Activated CD4-positive, alpha-beta memory T cell treated with anti-CD3 and anti-CD28 coated beads, Interleukin-2, amount 10 ng/mL, durations not matched to agents 7 days and 5 days (primary cell): ENCODE measurements around the gene CTTN. TPM values are rescaled to one million over a fixed set of nuclear protein-coding genes. Genes with fewer than 3 reads are reported as not detected.
"Not testable (repeated sequence)": the region's sequence is repeated elsewhere in the genome, so short reads cannot be mapped to it uniquely, and the experiment has no call there.

Experiments used
- CTCF ChIA-PET: fragments of 350-600 bp; sonication (Branson Sonifier 250); formaldehyde crosslinking; loops from one replicate; lab custom pipeline; 2021; ENCODE audit warnings: antibody characterized with exemption, inconsistent platforms; lab: Charles Lee
- POLR2A ChIA-PET: fragments of 350-600 bp; sonication (Branson Sonifier 250); formaldehyde crosslinking; loops from one replicate; lab custom pipeline; 2021; ENCODE audit warnings: antibody characterized with exemption; lab: Charles Lee
- DNase-seq: peaks from one replicate; pipeline ENCODE4 v3.0.0-alpha.2; 2020
- H3K27ac Mint-ChIP-seq: one replicate; pipeline ENCODE4 v1.8.0; 2021; ENCODE audit warnings: mild to moderate bottlenecking, mixed read lengths
- H3K27me3 Mint-ChIP-seq: one replicate; pipeline ENCODE4 v1.8.0; 2021; ENCODE audit warnings: mixed read lengths
- H3K36me3 Mint-ChIP-seq: one replicate; pipeline ENCODE4 v1.8.0; 2021; ENCODE audit warnings: low read depth, mixed read lengths
- H3K4me1 Mint-ChIP-seq: one replicate; pipeline ENCODE4 v1.8.0; 2021; ENCODE audit warnings: mixed read lengths
- H3K4me3 Mint-ChIP-seq: one replicate; pipeline ENCODE4 v1.8.0; 2021; ENCODE audit warnings: mild to moderate bottlenecking, mixed read lengths
- H3K9me3 Mint-ChIP-seq: one replicate; pipeline ENCODE4 v1.8.0; 2021; ENCODE audit warnings: mixed read lengths
- total RNA-seq, 2 experiments: library from RNA; stranded (reverse); gene quantifications; one replicate each; pipeline ENCODE4 v1.2.3, GENCODE V29; 2021

The CTTN gene
- total RNA-seq, 2 experiments from 2014 or later, result 1.7 to 1.9 TPM

GRCh38 chr11:70384566-70385152, 13.7 kb upstream of the CTTN start:
- no peak for DNase-seq
- H3K4me1 Mint-ChIP-seq, result no peaks in the 10 kb centered on the region
- POLR2A ChIA-PET, result no interaction called here
- H3K4me3 Mint-ChIP-seq, result no peak overlapping the region
- peaks cover 24% of the 10 kb centered on the region for H3K36me3 Mint-ChIP-seq
- no peaks in the 10 kb centered on the region for H3K9me3 Mint-ChIP-seq
- peaks cover 6% of the 10 kb centered on the region for H3K27me3 Mint-ChIP-seq
- no peak overlapping the region for H3K27ac Mint-ChIP-seq
- CTCF ChIA-PET, result no interaction called here

DNA sequence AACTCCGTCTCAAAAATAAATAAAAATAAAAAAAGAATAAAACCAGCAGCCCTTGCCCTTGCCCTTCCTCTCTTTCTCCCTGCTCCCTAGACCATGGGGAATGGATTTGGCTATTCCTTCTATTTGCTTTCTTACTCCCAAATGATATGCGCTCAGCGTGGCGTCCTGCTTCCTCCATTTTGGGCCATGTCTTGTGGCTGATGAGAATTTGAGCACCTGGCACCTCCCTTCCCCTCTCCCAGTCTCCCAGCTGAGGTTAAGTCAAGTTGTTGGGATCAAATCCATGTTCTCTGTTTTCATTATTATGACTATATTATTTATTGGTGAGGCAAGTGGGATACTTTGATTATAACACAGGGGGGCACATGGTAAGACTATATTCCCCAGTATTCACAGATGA, 10.8 kb upstream of the CTTN start:
- ChIA-PET POLR2A (no interaction called here), CTCF (no interaction called here)
- Mint-ChIP-seq H3K36me3 (peaks cover 13% of the 10 kb centered on the region), H3K4me3 (no peak overlapping the region), H3K27me3 (peaks cover 14% of the 10 kb centered on the region), H3K4me1 (no peaks in the 10 kb centered on the region), H3K27ac (no peak overlapping the region), H3K9me3 (no peaks in the 10 kb centered on the region)
- DNase-seq, result no peak

GRCh38 chr11:70389201-70389600, 9.1 kb upstream of the CTTN start:
- no peak overlapping the region for H3K4me3 Mint-ChIP-seq
- no peak for DNase-seq
- peaks cover 23% of the 10 kb centered on the region for H3K27me3 Mint-ChIP-seq
- ChIA-PET POLR2A (no interaction called here), CTCF (no interaction called here)
- H3K9me3 Mint-ChIP-seq, result no peaks in the 10 kb centered on the region
- H3K27ac Mint-ChIP-seq, result no peak overlapping the region
- peaks cover 10% of the 10 kb centered on the region for H3K36me3 Mint-ChIP-seq
- no peaks in the 10 kb centered on the region for H3K4me1 Mint-ChIP-seq

DNA sequence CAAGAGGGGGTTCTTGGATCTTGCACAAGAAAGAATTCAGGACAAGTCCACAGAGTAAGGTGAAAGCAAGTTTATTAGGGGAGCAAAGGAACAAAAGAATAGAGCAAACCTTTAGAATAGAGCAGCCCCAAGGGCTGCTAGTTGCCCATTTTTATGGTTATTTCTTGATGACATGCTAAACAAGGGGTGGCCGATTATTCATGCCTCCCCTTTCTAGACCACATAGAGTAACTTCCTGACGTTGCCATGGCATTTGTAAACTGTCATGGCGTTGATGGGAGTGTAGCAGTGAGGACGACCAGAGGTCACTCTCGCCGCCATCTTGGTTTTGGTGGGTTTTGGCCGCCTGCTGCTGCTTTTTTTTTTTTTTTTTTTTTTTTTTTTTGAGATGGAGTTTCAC, 7.4 kb upstream of the CTTN start:
- H3K27me3 Mint-ChIP-seq, result peaks cover 33% of the 10 kb centered on the region
- H3K27ac Mint-ChIP-seq, H3K9me3 Mint-ChIP-seq, H3K4me3 Mint-ChIP-seq, H3K36me3 Mint-ChIP-seq, POLR2A ChIA-PET, DNase-seq, CTCF ChIA-PET, H3K4me1 Mint-ChIP-seq: not testable (repeated sequence)

- H3K27me3 Mint-ChIP-seq, result peaks cover 44% of the 10 kb centered on the region
- no peak overlapping the region for H3K27ac Mint-ChIP-seq
- H3K4me3 Mint-ChIP-seq, result no peak overlapping the region
- no peaks in the 10 kb centered on the region for H3K36me3 Mint-ChIP-seq
- H3K9me3 Mint-ChIP-seq, result no peaks in the 10 kb centered on the region
- POLR2A ChIA-PET, result interaction anchor here (1.2 kb wide), 1 partner anchor 10 kb away, joined by 3 read pairs; no protein-coding TSS in a partner anchor
- DNase-seq, result no peak
- CTCF ChIA-PET, result no interaction called here
- peaks cover 17% of the 10 kb centered on the region for H3K4me1 Mint-ChIP-seq
These were observed 3.9 kb upstream of the CTTN start for GRCh38 chr11:70394211-70394950.

DNA sequence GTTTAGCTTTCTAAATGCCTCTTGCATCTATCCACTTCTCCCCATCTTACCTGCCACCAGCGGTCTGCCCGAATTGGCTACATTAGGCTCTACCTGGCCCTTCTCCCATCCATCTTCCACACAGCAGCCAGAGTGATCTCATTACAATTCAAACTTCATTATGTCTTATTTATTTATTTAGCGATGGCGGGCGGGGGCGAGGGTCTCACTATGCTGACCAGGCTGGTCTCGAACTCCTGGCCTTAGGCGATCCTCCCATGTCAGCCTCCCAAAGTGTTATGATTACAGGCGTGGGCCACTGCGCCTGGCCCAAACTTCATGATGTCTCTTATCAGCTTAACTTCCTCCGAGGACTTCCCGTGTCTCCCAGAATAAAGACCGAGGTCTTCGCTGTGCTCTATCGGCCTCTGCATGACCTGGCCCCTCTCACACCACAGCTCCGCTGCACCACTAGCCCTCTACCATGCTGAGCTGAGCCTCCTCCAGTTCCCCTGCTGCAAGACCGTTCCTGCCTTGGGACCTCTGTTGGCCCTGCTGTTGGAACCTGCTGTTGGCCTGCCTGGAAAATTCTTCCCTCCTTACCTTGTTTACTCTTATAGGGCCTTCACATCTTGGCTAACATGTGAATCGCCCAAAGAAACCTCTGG, 870 bp upstream of the CTTN start:
- CTCF ChIA-PET, result no interaction called here
- peaks cover 19% of the 10 kb centered on the region for H3K4me1 Mint-ChIP-seq
- no peak overlapping the region for H3K27ac Mint-ChIP-seq
- H3K27me3 Mint-ChIP-seq, result peaks cover 59% of the 10 kb centered on the region
- no peaks in the 10 kb centered on the region for H3K9me3 Mint-ChIP-seq
- DNase-seq, result no peak
- POLR2A ChIA-PET, result no interaction called here
- peak overlapping the region; percentile 66 for H3K4me3 Mint-ChIP-seq
- no peaks in the 10 kb centered on the region for H3K36me3 Mint-ChIP-seq

DNA sequence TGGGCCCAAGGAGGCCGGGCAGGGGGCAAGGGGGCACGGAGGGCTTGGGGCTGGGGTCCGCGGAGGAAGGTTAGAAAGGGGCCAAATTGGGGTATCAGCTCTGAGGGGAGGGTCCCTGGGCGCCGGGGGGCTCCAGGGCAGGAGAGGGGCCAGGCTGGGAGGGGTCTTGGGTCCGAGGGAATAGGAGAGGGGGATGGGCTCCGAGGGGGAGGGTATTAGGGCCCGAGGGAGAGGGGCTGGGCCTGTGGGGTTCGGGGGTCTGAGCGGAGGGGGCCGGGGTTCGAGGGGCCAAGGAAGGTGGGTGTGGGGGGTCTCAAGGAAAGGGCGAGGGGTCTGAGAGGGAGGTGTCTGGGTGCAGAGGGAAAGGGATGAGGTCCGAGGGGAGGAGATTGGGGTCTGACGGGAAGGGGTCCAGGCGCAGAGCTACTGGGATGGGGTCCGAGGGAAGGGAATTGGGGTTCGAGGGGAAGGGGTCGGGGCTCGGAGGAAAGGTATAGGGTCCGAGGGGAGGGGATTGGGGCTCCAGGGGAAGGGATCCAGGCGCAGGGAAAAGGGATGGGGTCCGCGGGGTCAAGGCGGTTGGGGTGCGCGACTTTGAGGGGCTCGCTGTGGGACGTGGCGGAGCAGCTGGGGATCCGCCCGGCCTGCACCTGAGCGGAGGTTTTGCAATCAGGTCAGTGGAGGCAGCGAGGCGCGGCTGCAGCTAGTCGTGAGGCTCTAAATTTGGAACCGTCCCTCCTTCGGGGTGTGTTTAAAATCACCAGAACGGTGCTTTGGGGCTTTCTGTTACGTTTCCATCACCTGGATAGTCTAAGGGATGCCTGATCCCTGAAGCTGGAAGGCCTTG, 728 bp downstream of the CTTN start:
- no peak for DNase-seq
- Mint-ChIP-seq H3K27me3 (peaks cover 59% of the 10 kb centered on the region), H3K4me3 (no peak overlapping the region), H3K36me3 (no peaks in the 10 kb centered on the region), H3K4me1 (peaks cover 21% of the 10 kb centered on the region), H3K9me3 (no peaks in the 10 kb centered on the region), H3K27ac (no peak overlapping the region)
- ChIA-PET CTCF (no interaction called here), POLR2A (interaction anchor here (0.8 to 1.1 kb wide), 2 partner anchors 34 to 129 kb away, joined by 3 to 4 read pairs; no protein-coding TSS in a partner anchor)

DNA sequence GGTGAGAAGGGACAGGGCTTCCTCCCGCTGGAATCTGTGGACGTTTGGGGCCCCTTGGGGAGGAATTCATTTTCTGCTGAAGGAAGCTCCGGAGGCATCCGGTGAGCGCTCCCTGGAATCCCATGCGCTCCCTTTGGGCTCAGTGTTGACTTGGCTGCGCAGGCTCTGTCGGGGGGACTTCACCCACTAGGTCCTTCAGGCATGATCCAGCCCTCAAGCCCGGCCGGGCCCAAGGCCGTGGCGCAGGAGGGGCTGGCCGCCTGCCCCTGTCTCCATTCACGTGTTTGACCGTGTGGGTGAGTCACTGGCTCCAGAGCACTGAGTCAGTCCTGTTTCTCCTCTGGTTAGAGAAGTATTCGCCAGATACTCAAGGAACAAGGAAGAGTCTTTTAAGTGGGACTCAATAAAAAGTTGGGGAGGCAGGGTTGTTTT, 1.4 kb downstream of the CTTN start:
- CTCF ChIA-PET, result no interaction called here
- H3K36me3 Mint-ChIP-seq, result no peaks in the 10 kb centered on the region
- peaks cover 57% of the 10 kb centered on the region for H3K27me3 Mint-ChIP-seq
- H3K4me3 Mint-ChIP-seq, result no peak overlapping the region
- no peak for DNase-seq
- POLR2A ChIA-PET, result interaction anchor here (0.8 kb wide), 1 partner anchor 130 kb away, joined by 3 read pairs; no protein-coding TSS in a partner anchor
- no peaks in the 10 kb centered on the region for H3K9me3 Mint-ChIP-seq
- H3K4me1 Mint-ChIP-seq, result peaks cover 21% of the 10 kb centered on the region
- no peak overlapping the region for H3K27ac Mint-ChIP-seq

GRCh38 chr11:70400643-70401042, 2.3 kb downstream of the CTTN start:
- CTCF ChIA-PET, result no interaction called here
- Mint-ChIP-seq H3K27me3 (peaks cover 57% of the 10 kb centered on the region), H3K27ac (no peak overlapping the region), H3K4me1 (peaks cover 21% of the 10 kb centered on the region), H3K9me3 (no peaks in the 10 kb centered on the region), H3K36me3 (no peaks in the 10 kb centered on the region), H3K4me3 (no peak overlapping the region)
- no peak for DNase-seq
- POLR2A ChIA-PET, result no interaction called here

GRCh38 chr11:70402016-70402415, 3.7 kb downstream of the CTTN start:
- no peak for DNase-seq
- ChIA-PET CTCF (no interaction called here), POLR2A (no interaction called here)
- Mint-ChIP-seq H3K9me3 (no peaks in the 10 kb centered on the region), H3K27ac (no peak overlapping the region), H3K27me3 (peaks cover 57% of the 10 kb centered on the region), H3K36me3 (no peaks in the 10 kb centered on the region), H3K4me3 (no peak overlapping the region), H3K4me1 (peaks cover 21% of the 10 kb centered on the region)

DNA sequence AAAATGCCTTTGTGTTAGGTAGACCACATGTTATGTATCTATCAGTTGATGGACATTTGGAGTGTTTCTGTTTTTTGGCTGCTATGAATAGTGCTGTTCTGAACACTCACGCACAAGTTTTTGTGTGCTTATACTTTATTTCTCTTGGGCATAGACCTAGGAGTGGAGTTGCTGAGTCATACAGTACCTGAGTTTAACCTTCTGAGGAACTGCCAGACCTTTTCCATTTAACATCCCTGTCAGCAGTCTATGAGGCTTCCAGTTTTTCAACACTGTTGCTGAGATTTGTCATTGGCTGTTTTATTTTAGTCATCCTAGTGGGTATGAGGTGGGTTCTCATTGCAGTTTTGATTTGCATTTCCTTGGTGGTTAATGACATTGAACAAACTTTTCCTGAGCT, 4.4 kb downstream of the CTTN start:
- Mint-ChIP-seq H3K9me3 (no peaks in the 10 kb centered on the region), H3K27me3 (peaks cover 57% of the 10 kb centered on the region), H3K4me3 (no peak overlapping the region), H3K36me3 (no peaks in the 10 kb centered on the region), H3K27ac (no peak overlapping the region), H3K4me1 (peaks cover 14% of the 10 kb centered on the region)
- DNase-seq, result no peak
- ChIA-PET CTCF (no interaction called here), POLR2A (no interaction called here)

DNA sequence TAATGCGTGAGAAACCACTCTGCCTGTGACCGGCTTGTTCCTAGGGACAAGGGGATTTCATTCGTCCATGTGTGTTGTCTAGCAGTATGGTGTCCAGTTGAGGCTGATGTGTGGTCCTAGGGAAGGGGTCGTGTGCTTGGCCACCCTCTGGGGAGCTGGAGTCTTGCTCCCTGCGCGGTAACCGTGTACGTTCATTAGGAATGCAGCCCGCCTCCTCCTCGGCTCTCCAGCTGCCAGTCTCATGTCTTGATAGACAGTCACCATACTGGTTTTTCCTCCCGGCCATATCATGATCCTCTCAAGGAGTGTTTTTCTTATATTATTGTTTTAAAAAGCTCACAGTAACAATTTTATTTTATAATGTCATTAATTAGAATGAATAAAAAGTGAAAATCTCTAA, 5.9 kb downstream of the CTTN start:
- no peaks in the 10 kb centered on the region for H3K36me3 Mint-ChIP-seq
- DNase-seq, result no peak
- CTCF ChIA-PET, result no interaction called here
- peaks cover 6% of the 10 kb centered on the region for H3K4me1 Mint-ChIP-seq
- H3K27me3 Mint-ChIP-seq, result peaks cover 59% of the 10 kb centered on the region
- no peaks in the 10 kb centered on the region for H3K9me3 Mint-ChIP-seq
- H3K27ac Mint-ChIP-seq, result no peak overlapping the region
- no peak overlapping the region for H3K4me3 Mint-ChIP-seq
- POLR2A ChIA-PET, result interaction anchor here (1.2 kb wide), 1 partner anchor 10 kb away, joined by 3 read pairs; no protein-coding TSS in a partner anchor
